NCI-H1105 treated with DMSO at 0.1 percent for 48 hours (cell line): ENCODE measurements around the gene KBTBD8.

Source experiments
- DNase-seq: peaks from one replicate; lab custom pipeline; 2025; lab: John Stamatoyannopoulos, UW

KBTBD8 gene

GRCh38 chr3:66998904-66999235, 763 bp downstream of the KBTBD8 start:
- DNase-seq, result no peak

- DNase-seq, result no peak
These were observed 1.9 kb downstream of the KBTBD8 start for GRCh38 chr3:67000009-67000408.

- no peak for DNase-seq
These were observed 3.2 kb downstream of the KBTBD8 start for GRCh38 chr3:67001086-67001861.

- DNase-seq, result no peak
These were observed 7.9 kb downstream of the KBTBD8 start for GRCh38 chr3:67005974-67006373.

GRCh38 chr3:67006460-67006859, 8.4 kb downstream of the KBTBD8 start:
- no peak for DNase-seq

- no peak for DNase-seq
These were observed 10.3 kb downstream of the KBTBD8 start for GRCh38 chr3:67008388-67008787.

- no peak for DNase-seq
These were observed 11.6 kb downstream of the KBTBD8 start for GRCh38 chr3:67009716-67010115.

GRCh38 chr3:67011414-67012131, 13.5 kb downstream of the KBTBD8 start:
- no peak for DNase-seq

GRCh38 chr3:67012564-67012963, 14.5 kb downstream of the KBTBD8 start:
- no peak for DNase-seq

GRCh38 chr3:67015702-67016484, 17.8 kb downstream of the KBTBD8 start:
- DNase-seq, result no peak

GRCh38 chr3:67016522-67017080, 18.5 kb downstream of the KBTBD8 start:
- no peak for DNase-seq

- no peak for DNase-seq
These were observed 19.1 kb downstream of the KBTBD8 start for GRCh38 chr3:67017211-67017610.

GRCh38 chr3:67018105-67018788, 20.1 kb downstream of the KBTBD8 start:
- DNase-seq, result peak; percentile 14

GRCh38 chr3:67018789-67019526, 20.9 kb downstream of the KBTBD8 start:
- no peak for DNase-seq

GRCh38 chr3:67028001-67028784, 30.1 kb downstream of the KBTBD8 start:
- DNase-seq, result no peak

- no peak for DNase-seq
These were observed 33.0 kb downstream of the KBTBD8 start for GRCh38 chr3:67030785-67031740.

- peak; percentile 16 for DNase-seq
These were observed 33.9 kb downstream of the KBTBD8 start for GRCh38 chr3:67031986-67032385.

- no peak for DNase-seq
These were observed 35.0 kb downstream of the KBTBD8 start for GRCh38 chr3:67033079-67033478.

- no peak for DNase-seq
These were observed 36.3 kb downstream of the KBTBD8 start for GRCh38 chr3:67034371-67034770.
